ENCODE measurements around the gene CISD2.

GRCh38 chr4:102858828-102859464 is 9.8 kb upstream of the CISD2 start:
- no peak for TF ChIP-seq POLR2A (IDR thresholded peaks at IDR 0.05)
- TF ChIP-seq CTCF (IDR thresholded peaks at IDR 0.05), result no peak

All from lower leg skin (tissue), 3 donors.